Endothelial cell (in vitro differentiated cells): ENCODE measurements around the gene TNS4. TPM values are rescaled to one million over a fixed set of nuclear protein-coding genes. Genes with fewer than 3 reads are reported as not detected.

ENCODE experiments used
- DNase-seq: peaks from one replicate; pipeline ENCODE4 v3.0.0; 2021; ENCODE audit warnings: low spot score
- H3K27ac Mint-ChIP-seq: one replicate; pipeline ENCODE4 v1.8.0; 2021; ENCODE audit warnings: mixed read lengths, inconsistent platforms; ENCODE audit not compliant: unreplicated experiment
- H3K27me3 Mint-ChIP-seq: one replicate; pipeline ENCODE4 v1.8.0; 2021; ENCODE audit warnings: mild to moderate bottlenecking, moderate library complexity, mixed read lengths, inconsistent platforms; ENCODE audit not compliant: unreplicated experiment
- H3K36me3 Mint-ChIP-seq: one replicate; pipeline ENCODE4 v1.8.0; 2021; ENCODE audit warnings: mild to moderate bottlenecking, low read depth, mixed read lengths, inconsistent platforms; ENCODE audit not compliant: unreplicated experiment
- H3K4me1 Mint-ChIP-seq: one replicate; pipeline ENCODE4 v1.8.0; 2021; ENCODE audit warnings: mild to moderate bottlenecking, mixed read lengths, inconsistent platforms; ENCODE audit not compliant: unreplicated experiment
- H3K4me3 Mint-ChIP-seq: one replicate; pipeline ENCODE4 v1.8.0; 2021; ENCODE audit warnings: mild to moderate bottlenecking, mixed read lengths, inconsistent platforms; ENCODE audit not compliant: unreplicated experiment
- H3K9me3 Mint-ChIP-seq: one replicate; pipeline ENCODE4 v1.8.0; 2021; ENCODE audit warnings: mixed read lengths, inconsistent platforms; ENCODE audit not compliant: unreplicated experiment
- CTCF ChIP-seq: fragments of 200-600 bp; sonication (generic); IDR thresholded peaks from one replicate; pipeline ENCODE4 v1.5.0; 2021; ENCODE audit warnings: antibody characterized with exemption; ENCODE audit not compliant: unreplicated experiment
- total RNA-seq: library from RNA; stranded (reverse); fragmentation: NEBNext Ultra II Directional; extraction: Animal tissue kit (Norgen Biotek cat#: 25700); gene quantifications from one replicate; pipeline ENCODE4 v1.2.1, GENCODE V29; 2021; ENCODE audit not compliant: unreplicated experiment

The TNS4 gene
- total RNA-seq, 1 donor from 2014 or later = 0.08 TPM

GRCh38 chr17:40526668-40527067 is 25.2 kb upstream of the TNS4 start:
- Mint-ChIP-seq H3K27me3 (peaks cover 10% of the 10 kb centered on the region), H3K9me3 (no peaks in the 10 kb centered on the region), H3K4me3 (no peak overlapping the region), H3K4me1 (peaks cover 8% of the 10 kb centered on the region), H3K36me3 (peaks cover 7% of the 10 kb centered on the region), H3K27ac (no peak overlapping the region)
- no peak for TF ChIP-seq CTCF
- DNase-seq = no peak

GRCh38 chr17:40525294-40525693 is 23.9 kb upstream of the TNS4 start:
- Mint-ChIP-seq H3K36me3 (peaks cover 7% of the 10 kb centered on the region), H3K9me3 (no peaks in the 10 kb centered on the region), H3K4me1 (peaks cover 11% of the 10 kb centered on the region), H3K27me3 (peaks cover 9% of the 10 kb centered on the region), H3K27ac (no peak overlapping the region), H3K4me3 (no peak overlapping the region)
- TF ChIP-seq CTCF = no peak
- DNase-seq = no peak

DNA sequence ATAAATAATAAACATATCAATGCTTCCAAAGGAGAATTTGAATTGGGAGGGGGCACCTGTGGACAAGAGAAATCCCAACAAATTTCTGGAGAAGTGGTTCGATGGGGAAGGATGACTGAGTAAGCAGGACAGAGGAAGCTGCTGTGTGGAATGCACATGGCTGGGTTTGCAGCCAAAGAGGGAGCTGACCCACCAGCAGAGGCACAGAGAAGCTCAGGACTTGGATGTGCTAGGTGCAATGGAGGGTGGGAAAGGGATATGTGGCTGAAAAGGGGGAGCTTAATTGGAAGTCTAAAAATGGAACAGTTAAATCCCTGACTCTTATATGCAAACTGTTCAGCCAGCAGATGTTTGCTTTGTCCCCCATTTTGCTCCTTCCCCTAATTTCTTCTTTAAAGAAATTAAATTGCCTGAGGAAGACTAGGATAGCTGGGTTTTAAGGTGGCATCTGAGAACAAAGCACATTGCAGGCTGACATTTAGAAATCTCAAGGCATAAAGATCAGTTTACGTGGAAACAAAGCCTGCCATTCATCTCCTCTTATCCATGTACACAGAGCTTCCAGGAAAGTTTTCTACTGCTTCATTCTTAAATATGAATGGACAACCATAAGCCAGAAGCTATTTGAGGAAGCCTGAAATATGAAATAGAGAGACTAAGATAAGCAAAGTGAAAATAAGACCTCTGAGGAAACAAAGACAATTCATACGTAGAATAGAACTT is 23.0 kb upstream of the TNS4 start:
- H3K9me3 Mint-ChIP-seq = no peaks in the 10 kb centered on the region

DNA sequence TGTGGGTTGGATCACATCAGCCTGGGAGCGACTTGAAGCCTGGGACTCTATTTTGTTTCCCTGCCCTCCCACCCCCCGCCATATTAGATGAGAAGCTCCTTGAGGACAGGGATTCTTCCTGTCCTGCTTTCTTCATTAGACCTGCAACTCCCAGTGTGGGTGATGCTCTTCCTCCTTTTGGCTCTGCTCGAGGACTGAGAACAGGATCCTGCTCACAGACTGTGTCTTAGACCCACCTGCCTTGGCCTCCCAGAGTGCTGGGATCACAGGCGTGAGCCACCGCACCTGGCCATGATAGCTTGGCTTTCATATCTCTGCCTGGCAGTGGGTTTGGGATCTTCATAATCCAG is 21.5 kb upstream of the TNS4 start:
- Mint-ChIP-seq H3K27me3 (peaks cover 7% of the 10 kb centered on the region), H3K4me1 (peaks cover 11% of the 10 kb centered on the region), H3K4me3 (no peak overlapping the region), H3K9me3 (no peaks in the 10 kb centered on the region), H3K27ac (no peak overlapping the region), H3K36me3 (peaks cover 7% of the 10 kb centered on the region)
- DNase-seq = no peak
- no peak for TF ChIP-seq CTCF

More for the DNA sequence above, 23.0 kb upstream of the TNS4 start:
- Mint-ChIP-seq H3K36me3 (peaks cover 7% of the 10 kb centered on the region), H3K27me3 (peaks cover 9% of the 10 kb centered on the region), H3K4me1 (peaks cover 11% of the 10 kb centered on the region), H3K27ac (no peak overlapping the region), H3K4me3 (no peak overlapping the region)
- DNase-seq = no peak
- TF ChIP-seq CTCF = no peak

GRCh38 chr17:40522250-40522960 is 21.0 kb upstream of the TNS4 start:
- no peak for TF ChIP-seq CTCF
- H3K4me3 Mint-ChIP-seq = no peak overlapping the region
- no peak overlapping the region for H3K27ac Mint-ChIP-seq
- peaks cover 7% of the 10 kb centered on the region for H3K36me3 Mint-ChIP-seq
- H3K4me1 Mint-ChIP-seq = peaks cover 12% of the 10 kb centered on the region
- DNase-seq = no peak
- H3K27me3 Mint-ChIP-seq = peaks cover 7% of the 10 kb centered on the region
- no peaks in the 10 kb centered on the region for H3K9me3 Mint-ChIP-seq
